ENCODE data around the gene TAS1R3.

- TF ChIP-seq POLR2AphosphoS5 (IDR thresholded peaks at IDR 0.05; ENCODE audit: low read depth, low read length) (no peak), SIN3A (IDR thresholded peaks at IDR 0.05; ENCODE audit: borderline replicate concordance, insufficient read depth, low read length) (no peak), REST (IDR thresholded peaks at IDR 0.05; ENCODE audit: insufficient read depth in 1 of 2, low read depth in 2 of 2, low read length in 2 of 2) (no peak), TAF1 (IDR thresholded peaks at IDR 0.05; ENCODE audit: borderline replicate concordance, insufficient read depth, low read length) (no peak)
Observed at GRCh38 chr1:1337793-1338147, 6.7 kb downstream of the TAS1R3 start.

Data from PFSK-1 (cell line).